Right atrium auricular region (tissue), 2 donors: ENCODE data around the gene CENPT. TPM values are rescaled to one million over a fixed set of nuclear protein-coding genes. Genes with fewer than 3 reads are reported as not detected.

Experiments
- DNase-seq: peaks from one replicate; pipeline ENCODE4 v3.0.0-alpha.2; 2019; ENCODE audit warnings: low spot score
- H3K27ac ChIP-seq, 2 donors: fragments of 200-600 bp; sonication (generic); 1 replicate in 1 of 2; 2 replicates in 1 of 2; pipeline ENCODE4 v1.5.1; 2016 to 2019
- H3K27me3 ChIP-seq, 2 donors: fragments of 200-600 bp; sonication (generic); one replicate each; pipeline versions ENCODE4 v1.5.1 to v1.6.0; 2017 to 2019
- H3K36me3 ChIP-seq: fragments of 200-600 bp; sonication (generic); one replicate; pipeline ENCODE4 v1.5.1; 2016
- H3K4me1 ChIP-seq, 2 donors: fragments of 200-600 bp; sonication (generic); one replicate each; pipeline versions ENCODE4 v1.5.1 to v1.6.0; 2017 to 2019
- H3K4me3 ChIP-seq, 2 donors: fragments of 200-600 bp; sonication (generic); 1 replicate in 1 of 2; 2 replicates in 1 of 2; pipeline ENCODE4 v1.5.1; 2017 to 2019; ENCODE audit warnings: mild to moderate bottlenecking in 1 of 2, moderate library complexity in 1 of 2
- H3K9me3 ChIP-seq, 2 donors: fragments of 200-600 bp; sonication (generic); one replicate each; pipeline ENCODE4 v1.5.1; 2019
- total RNA-seq, 2 donors: library from RNA; depleted of rRNA; stranded (reverse); fragments of >200 nt; gene quantifications; one replicate each; pipeline ENCODE4 v1.1.0, GENCODE V29; 2016
- TF ChIP-seq, protein P1 (sequence below), 2 donors: fragments of 200-600 bp; sonication (generic); IDR thresholded peaks; one replicate each; pipeline ENCODE4 v1.5.1; 2019; ENCODE audit warnings: antibody characterized with exemption in 2 of 2

CENPT gene
- total RNA-seq, 2 donors from 2014 or later = 8.7 to 19.1 TPM

DNA sequence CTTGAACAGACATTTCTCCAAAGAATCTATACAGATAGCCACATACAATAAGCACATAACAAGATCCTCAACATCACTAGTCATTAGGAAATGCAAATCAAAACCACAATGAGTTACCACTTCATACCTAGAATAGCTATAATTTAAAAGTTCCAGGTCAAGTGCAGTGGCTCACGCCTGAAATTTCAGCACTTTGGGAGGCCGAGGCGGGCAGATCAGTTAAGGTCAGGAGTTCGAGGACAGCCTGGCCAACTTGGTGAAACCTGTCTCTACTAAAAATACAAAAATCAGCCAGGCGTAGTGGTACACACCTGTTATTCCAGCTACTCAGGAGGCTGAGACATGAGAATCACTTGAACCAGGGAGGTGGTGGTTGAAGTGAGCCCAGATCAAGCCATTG, 61.0 kb downstream of the CENPT start:
- TF ChIP-seq, protein P1, sequence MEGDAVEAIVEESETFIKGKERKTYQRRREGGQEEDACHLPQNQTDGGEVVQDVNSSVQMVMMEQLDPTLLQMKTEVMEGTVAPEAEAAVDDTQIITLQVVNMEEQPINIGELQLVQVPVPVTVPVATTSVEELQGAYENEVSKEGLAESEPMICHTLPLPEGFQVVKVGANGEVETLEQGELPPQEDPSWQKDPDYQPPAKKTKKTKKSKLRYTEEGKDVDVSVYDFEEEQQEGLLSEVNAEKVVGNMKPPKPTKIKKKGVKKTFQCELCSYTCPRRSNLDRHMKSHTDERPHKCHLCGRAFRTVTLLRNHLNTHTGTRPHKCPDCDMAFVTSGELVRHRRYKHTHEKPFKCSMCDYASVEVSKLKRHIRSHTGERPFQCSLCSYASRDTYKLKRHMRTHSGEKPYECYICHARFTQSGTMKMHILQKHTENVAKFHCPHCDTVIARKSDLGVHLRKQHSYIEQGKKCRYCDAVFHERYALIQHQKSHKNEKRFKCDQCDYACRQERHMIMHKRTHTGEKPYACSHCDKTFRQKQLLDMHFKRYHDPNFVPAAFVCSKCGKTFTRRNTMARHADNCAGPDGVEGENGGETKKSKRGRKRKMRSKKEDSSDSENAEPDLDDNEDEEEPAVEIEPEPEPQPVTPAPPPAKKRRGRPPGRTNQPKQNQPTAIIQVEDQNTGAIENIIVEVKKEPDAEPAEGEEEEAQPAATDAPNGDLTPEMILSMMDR (IDR thresholded peaks at IDR 0.05) = no peak
- H3K4me3 ChIP-seq = no peak overlapping the region
- DNase-seq = no peak
- no peak overlapping the region for H3K27ac ChIP-seq
- no peaks in the 10 kb centered on the region for H3K27me3 ChIP-seq
- H3K4me1 ChIP-seq = no peaks in the 10 kb centered on the region
- no peaks in the 10 kb centered on the region for H3K9me3 ChIP-seq
- H3K36me3 ChIP-seq = no peaks in the 10 kb centered on the region

DNA sequence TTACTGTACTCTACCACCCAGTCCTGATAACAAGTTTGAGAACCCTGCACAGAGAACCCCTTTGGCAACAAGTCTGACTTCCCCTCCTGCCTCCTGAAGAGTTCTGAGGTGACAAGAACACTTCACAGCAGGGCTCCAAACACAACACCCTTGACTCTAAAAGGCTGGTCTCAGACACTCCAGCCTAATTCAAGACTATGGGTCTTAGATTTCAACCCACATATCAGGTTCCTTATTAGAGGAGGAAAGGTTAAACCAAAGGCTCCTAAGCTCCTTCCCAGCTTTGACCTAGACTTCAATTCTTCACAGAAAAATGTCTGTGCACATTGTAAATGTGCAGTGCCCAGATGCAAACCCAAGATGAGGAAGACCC, 64.2 kb downstream of the CENPT start:
- Histone ChIP-seq H3K36me3 (no peaks in the 10 kb centered on the region), H3K4me3 (no peak overlapping the region), H3K9me3 (no peaks in the 10 kb centered on the region), H3K4me1 (peaks cover 0 to 8% of the 10 kb centered on the region in 2 donors), H3K27ac (no peak overlapping the region), H3K27me3 (no peaks in the 10 kb centered on the region)
- DNase-seq = no peak
- TF ChIP-seq, protein P1 (IDR thresholded peaks at IDR 0.05) = no peak

DNA sequence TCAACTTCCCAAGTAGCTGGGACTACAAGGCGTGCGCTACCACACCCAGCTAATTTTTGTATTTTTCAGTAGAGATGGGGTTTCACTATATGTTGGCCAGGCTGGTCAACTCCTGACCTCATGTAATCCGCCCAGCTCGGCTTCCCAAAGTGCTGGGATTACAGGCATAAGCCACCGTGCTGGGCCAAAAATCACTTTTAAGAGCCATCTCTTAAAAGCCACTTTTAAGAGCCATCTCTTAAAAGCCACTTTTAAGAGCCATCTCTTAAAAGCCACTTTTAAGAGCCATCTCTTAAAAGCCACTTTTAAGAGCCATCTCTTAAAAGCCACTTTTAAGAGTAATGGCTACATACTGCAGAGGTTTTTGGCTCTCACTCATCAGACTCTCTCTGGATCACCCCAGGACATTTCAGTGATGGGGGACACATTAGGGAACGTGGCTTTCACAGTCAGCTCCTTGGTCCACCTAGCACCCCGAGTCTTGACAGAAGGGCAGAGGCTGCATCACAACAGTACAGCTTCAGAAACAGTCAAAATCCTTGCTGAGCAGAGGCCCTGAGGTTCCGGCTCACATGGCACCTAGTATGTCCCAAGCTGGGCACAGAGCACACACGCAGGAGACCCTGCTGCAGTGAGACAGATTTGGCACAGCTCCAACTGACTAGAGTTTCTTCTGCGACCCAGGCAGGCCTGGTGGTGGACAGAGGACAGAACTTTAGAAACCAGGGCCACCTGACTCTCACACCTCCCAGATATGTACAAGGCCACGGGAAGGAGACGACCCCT, 64.7 kb downstream of the CENPT start:
- peaks cover 0 to 8% of the 10 kb centered on the region in 2 donors for H3K4me1 ChIP-seq
- H3K9me3 ChIP-seq = no peaks in the 10 kb centered on the region
- no peaks in the 10 kb centered on the region for H3K27me3 ChIP-seq
- H3K36me3 ChIP-seq = no peaks in the 10 kb centered on the region
- DNase-seq = no peak
- H3K4me3 ChIP-seq = no peak overlapping the region
- H3K27ac ChIP-seq = no peak overlapping the region
- TF ChIP-seq, protein P1 (IDR thresholded peaks at IDR 0.05) = no peak

DNA sequence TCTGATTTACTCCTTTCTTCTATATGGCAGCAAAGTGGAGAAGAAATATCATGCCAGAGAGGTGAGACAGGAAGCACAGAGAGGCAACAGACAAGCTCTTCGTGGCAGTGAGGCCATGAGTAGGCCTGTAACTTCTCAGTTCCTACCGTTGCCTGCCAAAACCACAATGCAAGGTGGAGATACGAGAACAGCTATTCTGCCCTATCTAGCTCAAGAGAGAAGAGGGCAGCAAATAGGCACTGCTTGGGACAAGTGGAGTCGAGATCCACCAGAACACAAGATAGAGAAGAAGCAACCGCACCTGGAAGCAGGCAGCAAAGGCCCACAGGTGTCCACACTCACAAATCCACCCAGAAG, 66.0 kb downstream of the CENPT start:
- H3K4me3 ChIP-seq = no peak overlapping the region

DNA sequence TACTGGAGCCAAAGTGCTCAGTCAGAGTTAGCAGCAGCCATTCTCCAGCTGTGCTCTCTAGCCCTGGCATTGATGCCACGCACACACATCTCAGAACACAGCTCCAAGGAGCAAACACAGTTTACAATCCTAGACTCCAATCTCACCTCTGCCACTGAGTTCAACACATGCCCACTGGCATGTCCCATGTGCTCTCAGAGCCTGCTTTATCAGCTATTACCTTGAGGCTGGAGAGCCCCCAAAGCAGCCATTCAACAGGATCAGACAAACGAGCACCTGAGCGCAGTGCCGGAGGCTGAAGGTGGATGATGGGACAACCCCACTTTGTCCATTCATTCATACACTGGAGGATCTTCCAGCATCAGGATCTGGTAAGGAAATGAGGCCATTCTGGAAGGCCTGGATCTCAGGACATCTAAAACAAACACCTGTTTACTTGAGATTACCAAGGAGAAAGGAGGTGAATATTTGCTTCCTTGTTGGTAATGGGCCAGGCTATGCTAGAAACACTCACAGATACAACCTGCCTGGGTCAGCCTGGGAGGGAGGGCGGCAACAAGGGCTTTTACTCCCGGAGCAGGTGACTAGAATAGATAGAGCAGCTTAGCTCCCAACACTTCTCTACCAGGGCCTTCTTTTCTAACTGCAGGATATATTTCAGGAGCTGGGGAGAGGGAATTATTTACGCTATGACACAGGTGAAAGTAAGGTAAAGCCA, 66.5 kb downstream of the CENPT start:
- Histone ChIP-seq H3K36me3 (no peaks in the 10 kb centered on the region), H3K27ac (no peak overlapping the region), H3K4me1 (peaks cover 0 to 8% of the 10 kb centered on the region in 2 donors), H3K27me3 (no peaks in the 10 kb centered on the region), H3K4me3 (no peak overlapping the region), H3K9me3 (no peaks in the 10 kb centered on the region)
- TF ChIP-seq, protein P1 (IDR thresholded peaks at IDR 0.05) = no peak
- no peak for DNase-seq

More for the DNA sequence above, 66.0 kb downstream of the CENPT start:
- TF ChIP-seq, protein P1 (IDR thresholded peaks at IDR 0.05) = no peak
- Histone ChIP-seq H3K36me3 (no peaks in the 10 kb centered on the region), H3K4me1 (peaks cover 0 to 8% of the 10 kb centered on the region in 2 donors), H3K27ac (no peak overlapping the region), H3K27me3 (no peaks in the 10 kb centered on the region), H3K9me3 (no peaks in the 10 kb centered on the region)
- DNase-seq = no peak
